GM18867 (cell line): ENCODE data around the gene KLHL25.
"Not testable (repeated sequence)": the region's sequence is repeated elsewhere in the genome, so short reads cannot be mapped to it uniquely, and the experiment has no call there.

Experiments used
- ATAC-seq: cut with Tn5 transposase; IDR thresholded peaks from one replicate; pipeline ENCODE4 v1.9.1; 2021; ENCODE audit warnings: mild to moderate bottlenecking, moderate library complexity; ENCODE audit not compliant: unreplicated experiment

Gene KLHL25

DNA sequence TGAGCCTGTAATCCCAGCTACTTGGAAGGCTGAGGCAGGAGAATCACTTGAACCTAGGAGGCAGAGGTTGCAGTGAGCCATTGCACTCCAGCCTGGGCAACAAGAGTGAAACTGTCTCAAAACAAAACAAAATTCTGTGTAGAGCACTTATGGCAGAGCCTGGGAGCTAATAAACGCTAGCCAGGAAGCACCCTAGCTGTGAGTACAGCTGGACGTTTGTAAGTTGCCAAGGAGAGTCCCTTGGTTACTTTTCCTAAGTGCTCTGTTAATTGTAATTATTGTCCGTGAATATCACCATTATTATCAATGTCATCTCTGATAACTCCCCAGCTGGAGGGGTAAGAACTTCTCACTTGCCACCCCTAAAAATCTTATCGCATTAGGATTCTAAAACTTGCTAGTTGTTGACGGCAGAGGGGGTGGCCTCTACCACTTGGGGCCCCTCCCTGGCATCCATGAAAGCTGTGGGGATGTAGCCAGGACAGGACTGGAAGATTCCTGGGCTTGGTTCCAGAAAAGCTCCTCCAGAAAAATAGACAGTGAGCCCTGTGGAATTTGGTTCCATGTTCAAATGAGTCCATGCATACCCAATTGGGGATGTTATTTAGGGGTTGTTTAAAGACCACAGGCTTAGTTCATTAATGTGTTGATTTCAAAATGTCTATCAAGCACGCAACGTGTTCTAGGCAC, 9.9 kb upstream of the KLHL25 start:
- no peak for ATAC-seq

GRCh38 chr15:85802617-85803016, 7.9 kb upstream of the KLHL25 start:
- not testable (repeated sequence) for ATAC-seq

GRCh38 chr15:85800478-85801123, 5.9 kb upstream of the KLHL25 start:
- ATAC-seq, result no peak

DNA sequence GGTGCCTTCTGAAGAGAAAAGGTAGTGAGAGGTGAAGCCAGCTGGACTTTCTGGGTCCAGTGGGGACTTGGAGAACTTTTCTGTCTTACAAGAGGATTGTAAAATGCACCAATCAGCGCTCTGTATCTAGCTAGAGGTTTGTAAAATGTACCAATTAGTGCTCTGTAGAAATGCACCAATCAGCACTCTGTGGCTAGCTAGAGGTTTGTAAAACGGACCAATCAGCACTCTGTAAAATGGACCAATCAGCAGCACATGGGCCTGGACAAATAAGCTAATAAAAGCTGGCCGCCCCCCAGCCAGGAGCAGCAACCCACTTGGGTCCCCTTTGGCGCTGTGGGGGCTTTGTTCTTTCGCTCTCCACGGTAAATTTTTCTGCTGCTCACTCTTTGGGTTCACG, 1.6 kb upstream of the KLHL25 start:
- ATAC-seq, result not testable (repeated sequence)

DNA sequence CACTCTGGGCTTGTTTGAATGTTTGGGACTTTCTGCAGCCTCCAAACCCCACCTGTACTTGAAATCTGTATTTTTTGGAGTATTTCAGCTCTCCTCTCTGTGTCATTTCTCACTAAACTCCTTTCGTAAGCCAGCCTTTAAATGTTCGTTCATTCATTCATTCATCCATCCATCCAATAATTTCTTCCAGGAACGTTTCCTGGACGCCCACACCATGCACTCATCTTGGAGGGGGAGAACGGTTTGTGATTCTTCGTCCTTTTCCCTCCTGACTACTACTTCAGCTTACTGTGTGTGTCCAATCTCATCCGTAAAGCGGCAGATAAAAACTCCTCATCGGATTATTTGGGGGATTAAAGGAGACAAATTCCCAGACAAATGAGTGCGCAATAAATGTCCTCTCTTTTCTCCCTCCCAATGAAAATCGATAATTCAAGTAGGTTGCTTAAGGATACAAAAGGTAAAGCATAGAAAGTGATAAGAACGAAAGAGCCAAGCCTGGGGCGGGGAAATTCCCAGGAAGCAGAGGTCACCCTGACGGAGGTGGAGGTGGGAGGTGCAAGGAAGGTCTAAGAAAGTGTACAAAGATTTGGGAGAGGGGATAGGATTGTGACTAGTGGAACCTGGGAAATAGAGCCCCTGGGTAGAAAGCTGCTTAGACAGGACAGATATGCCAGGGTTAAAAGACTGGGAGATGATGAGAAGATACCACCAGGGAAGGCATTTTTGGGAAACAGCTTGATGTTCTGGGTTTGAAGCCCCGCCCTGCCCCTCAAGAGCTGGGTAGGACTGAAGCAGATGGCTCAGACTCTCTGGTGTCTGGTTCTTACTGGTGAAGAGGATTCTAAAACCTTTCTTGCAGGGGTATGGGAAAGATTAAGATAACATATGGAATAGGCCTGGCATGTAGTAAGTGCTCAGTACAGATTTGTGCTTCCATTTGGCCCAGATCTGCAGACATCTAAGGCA, 896 bp upstream of the KLHL25 start:
- no peak for ATAC-seq

GRCh38 chr15:85793641-85794597, 806 bp downstream of the KLHL25 start:
- peak; percentile 42 for ATAC-seq

DNA sequence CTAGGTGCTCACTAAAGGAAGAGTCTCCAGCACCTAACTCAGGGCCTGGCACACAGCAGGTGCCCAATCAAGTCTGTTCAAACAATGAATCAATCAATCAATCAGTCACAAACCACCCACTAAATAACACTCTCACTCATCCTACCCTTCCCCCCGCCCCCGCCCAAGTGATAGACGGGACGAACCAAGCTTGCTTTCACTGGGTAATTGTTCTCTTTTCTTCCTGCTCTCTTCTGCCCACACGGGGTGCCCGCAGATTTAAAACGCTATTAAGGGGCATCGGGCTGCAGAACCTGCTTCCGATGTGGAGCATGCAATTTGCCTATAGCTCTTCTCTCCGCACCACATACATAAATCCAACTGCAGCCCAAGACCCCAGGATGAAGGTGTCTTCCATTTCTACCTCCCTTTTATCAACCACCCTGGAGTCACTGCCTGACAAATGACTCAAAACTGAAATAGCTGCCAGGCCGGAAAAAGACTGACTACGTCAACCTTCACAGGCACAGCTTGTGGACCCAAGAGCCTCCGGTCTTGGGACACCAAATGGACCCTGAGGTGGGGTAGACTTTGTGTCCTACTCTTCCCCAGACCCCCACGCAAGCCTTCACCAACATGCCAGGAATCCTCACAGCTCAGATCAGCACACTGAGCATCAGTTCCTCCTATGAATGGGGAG, 1.7 kb downstream of the KLHL25 start:
- ATAC-seq, result no peak

DNA sequence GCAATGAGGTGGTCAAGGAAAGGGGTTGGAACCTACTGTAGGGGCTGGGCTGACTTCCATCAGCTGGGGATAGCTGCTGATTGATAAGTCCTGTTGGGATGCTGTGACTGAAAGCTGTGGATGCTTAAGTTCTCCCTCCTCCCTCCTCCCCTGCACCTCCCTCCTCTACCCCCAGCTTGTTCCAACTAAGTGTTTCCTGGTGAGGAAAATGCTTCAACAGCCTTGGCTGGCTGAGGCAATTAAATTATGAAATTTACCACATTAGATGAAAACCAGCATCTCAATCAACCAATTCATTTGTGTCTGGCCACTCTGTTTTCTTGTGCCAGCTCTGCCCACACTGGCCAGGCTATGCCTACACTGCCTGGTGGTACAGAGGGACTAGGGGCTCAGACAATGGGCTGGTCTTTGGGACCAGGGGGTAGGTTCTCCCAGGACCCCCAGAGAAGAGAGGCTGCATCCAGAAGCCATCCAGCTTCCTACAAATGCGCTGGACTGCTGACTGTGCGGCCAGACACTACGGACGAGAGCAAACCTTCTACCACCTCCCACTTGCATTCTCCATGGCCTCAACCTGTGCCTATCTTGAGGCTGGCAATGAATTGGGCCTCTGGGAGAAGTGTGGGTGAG, 2.5 kb downstream of the KLHL25 start:
- no peak for ATAC-seq

DNA sequence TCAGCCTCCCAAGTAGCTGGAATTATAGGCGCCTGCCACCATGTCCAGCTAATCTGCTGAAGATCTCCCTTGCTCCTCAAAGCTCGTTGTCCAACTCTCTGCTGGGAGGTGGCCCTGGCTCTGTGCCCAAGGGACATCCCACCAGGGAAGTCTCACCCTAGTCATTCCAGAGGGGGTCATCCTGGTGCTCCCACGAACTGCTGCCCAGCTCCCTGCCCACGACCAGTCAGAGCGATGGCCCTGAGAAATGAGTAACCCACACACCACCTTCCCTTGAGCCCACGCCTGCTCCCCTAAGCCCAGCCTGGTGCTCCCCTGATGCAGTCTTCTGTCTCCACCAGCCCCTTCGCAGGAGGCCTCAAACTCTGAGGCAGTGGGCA, 5.2 kb downstream of the KLHL25 start:
- no peak for ATAC-seq

DNA sequence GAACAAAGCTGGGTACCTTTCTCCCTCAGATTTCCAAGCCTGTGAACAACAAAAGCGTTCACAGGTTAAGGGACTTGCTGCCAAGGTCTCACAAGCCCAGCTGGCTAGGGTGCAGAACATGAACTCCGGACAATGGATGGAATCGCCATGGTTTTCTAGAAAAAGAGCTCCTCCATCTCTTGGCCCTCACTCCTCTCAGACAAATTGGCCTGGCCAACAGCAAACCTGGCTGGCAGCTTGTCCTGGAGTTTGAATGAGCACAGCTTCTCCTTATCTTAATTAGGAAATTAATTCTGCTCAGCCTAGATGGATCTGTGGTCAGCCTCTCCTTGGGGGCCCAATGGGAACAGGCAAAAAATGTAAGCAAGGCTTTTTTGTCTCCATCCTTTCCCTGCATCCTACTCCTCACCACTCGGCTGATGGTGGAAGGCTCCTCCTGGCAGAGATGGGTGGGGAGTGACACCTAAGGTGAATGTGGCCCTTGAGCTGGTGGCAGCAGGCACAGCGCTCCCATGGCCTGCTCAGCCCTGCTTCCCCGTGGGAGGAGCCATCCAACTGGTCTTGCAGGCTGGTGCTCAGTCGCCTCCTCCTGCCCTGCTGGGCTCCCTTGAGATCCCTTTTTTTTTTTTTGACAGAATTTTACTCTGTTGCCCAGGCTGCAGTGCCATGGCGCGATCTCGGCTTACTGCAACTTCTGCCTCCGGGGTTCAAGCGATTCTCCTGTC, 5.8 kb downstream of the KLHL25 start:
- ATAC-seq, result no peak

GRCh38 chr15:85786781-85787114, 8.0 kb downstream of the KLHL25 start:
- ATAC-seq, result no peak

DNA sequence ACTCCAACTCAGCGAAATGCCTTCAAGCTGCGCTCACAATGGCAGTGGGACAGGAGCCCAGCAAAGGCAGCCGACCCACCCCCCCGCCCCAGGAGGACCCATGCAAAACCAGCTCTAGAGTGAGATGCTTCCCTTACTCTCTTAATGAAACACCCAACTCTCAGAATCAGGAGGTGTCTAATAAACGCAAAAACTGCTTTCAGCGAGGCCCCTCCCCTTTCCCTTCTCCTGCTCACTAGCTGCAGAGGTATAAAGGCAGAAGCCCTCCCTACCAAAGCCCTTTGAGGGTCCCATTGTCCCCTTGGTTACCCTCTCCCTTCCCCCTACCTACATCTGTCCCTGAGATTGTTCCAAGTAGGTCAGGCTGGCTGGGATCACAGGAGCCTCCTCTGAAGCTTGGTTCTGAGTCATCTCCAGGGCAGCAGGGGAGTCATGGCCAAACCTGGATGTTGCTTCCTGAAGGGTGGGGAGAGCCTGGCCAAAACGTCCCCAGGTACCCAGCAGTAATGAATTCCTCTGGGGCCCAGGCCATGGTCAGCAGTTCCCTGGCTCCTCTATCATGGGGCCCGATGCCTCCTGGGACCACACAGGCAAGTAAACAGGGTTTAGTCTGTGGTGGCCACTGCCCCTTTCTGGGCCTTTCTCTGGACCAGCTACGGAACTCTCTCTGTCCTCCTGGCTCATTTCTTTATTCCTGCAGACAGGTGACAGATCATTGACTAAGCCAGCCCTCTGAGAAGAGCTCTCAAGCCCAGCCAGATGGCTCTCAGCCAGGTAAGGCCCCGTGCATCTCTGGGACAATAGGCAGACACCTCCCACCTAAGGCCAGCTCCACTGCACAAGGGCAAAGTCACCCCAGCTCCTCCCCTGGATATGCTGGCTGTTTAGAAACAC, 8.6 kb downstream of the KLHL25 start:
- ATAC-seq, result no peak

DNA sequence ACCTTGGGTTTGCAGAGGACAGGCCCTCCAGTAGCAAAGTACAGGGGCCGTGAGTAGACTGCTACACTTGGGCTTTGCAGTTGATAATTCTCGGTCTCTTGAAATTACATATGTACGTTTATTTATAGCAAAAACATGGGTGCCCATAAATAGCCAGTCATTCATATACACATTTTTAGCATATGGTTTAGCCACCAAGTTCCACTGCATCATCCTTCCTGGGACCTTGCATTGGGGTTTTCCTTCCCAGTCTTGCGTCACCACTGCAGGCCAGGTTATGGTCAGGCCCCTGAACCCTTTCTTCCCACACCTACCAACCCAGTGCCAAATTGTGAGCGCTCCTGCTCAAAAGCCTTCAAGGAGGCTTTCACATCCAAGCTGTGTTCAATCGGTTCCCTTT, 12.7 kb downstream of the KLHL25 start:
- ATAC-seq, result no peak

GRCh38 chr15:85781099-85781498, 13.6 kb downstream of the KLHL25 start:
- no peak for ATAC-seq

- no peak for ATAC-seq
Observed at GRCh38 chr15:85780225-85780985, 14.3 kb downstream of the KLHL25 start.

- no peak for ATAC-seq
Observed at GRCh38 chr15:85779249-85779648, 15.5 kb downstream of the KLHL25 start.

DNA sequence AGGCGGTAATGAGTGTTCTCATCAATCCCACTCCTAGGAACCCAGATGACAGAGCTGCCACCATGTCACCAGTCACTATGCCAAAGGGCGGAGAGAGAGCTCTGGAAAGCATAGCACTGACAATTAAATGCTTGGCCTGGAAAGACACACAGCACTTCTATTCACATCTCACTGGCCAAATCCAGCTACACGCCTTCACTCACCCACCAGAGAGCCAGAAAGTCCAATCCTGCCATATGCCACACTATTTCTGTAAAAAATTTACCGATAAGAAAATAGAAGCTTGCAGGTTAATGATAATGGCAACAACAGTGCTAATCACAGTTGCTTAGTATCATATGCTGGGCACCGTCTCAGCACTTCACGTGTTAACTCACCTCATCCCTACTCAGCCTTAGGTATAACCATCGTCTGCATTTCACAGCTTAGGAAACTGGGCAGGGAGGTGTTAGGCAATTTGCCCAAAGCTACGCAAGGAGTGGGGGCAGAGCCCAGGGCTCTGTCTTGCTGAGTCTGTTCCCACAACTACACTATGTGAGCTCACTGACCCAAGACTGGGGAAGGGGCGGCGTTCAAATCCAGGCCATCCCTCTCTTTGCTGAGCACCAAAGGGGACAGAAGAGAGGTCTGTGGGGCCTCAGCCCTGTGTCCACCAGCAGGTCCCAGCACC, 16.5 kb downstream of the KLHL25 start:
- no peak for ATAC-seq
